Neural progenitor cell (in vitro differentiated cells): ENCODE measurements around the gene ETV2. TPM values are rescaled to one million over a fixed set of nuclear protein-coding genes. Genes with fewer than 3 reads are reported as not detected.

ENCODE experiments used
- DNase-seq: peaks from one replicate; pipeline ENCODE4 v3.0.0-alpha.2; 2016; ENCODE audit warnings: low spot score
- H2AFZ ChIP-seq: fragments of 200-600 bp; sonication (generic); replicated peaks from 2 replicates; pipeline ENCODE4 v1.6.1; 2016; ENCODE audit warnings: antibody characterized with exemption
- H3F3A ChIP-seq: fragments of 200-600 bp; sonication (generic); 2 replicates; pipeline ENCODE4 v1.6.1; 2016; ENCODE audit warnings: antibody characterized with exemption, low read depth
- H3K27ac ChIP-seq: fragments of 200-600 bp; sonication (generic); 2 replicates; pipeline ENCODE4 v1.5.1; 2016; ENCODE audit warnings: mild to moderate bottlenecking
- H3K27me3 ChIP-seq: fragments of 200-600 bp; sonication (generic); 2 replicates; pipeline ENCODE4 v1.6.1; 2016; ENCODE audit warnings: mild to moderate bottlenecking, moderate library complexity
- H3K36me3 ChIP-seq: fragments of 200-600 bp; sonication (generic); 2 replicates; pipeline ENCODE4 v1.5.1; 2016
- H3K4me1 ChIP-seq: fragments of 200-600 bp; sonication (generic); 2 replicates; pipeline ENCODE4 v1.6.1; 2016; ENCODE audit warnings: mixed run types
- H3K4me2 ChIP-seq: fragments of 200-600 bp; sonication (generic); 2 replicates; pipeline ENCODE4 v1.6.1; 2016
- H3K4me3 ChIP-seq: fragments of 200-600 bp; sonication (generic); 2 replicates; pipeline ENCODE4 v1.5.1; 2016
- H3K79me2 ChIP-seq: fragments of 200-600 bp; sonication (generic); 2 replicates; pipeline ENCODE4 v1.6.1; 2016; ENCODE audit warnings: low read depth
- H3K9ac ChIP-seq: fragments of 200-600 bp; sonication (generic); 2 replicates; pipeline ENCODE4 v1.6.1; 2016
- H3K9me3 ChIP-seq: fragments of 200-600 bp; sonication (generic); 2 replicates; pipeline ENCODE4 v1.5.1; 2016; ENCODE audit warnings: low read depth
- H4K20me1 ChIP-seq: fragments of 200-600 bp; sonication (generic); 2 replicates; pipeline ENCODE4 v1.6.1; 2016; ENCODE audit warnings: low read depth
- H3K27ac Mint-ChIP-seq: 3 replicates; pipeline ENCODE4 v1.8.0; 2021; ENCODE audit warnings: mixed read lengths
- H3K27me3 Mint-ChIP-seq: 2 replicates; pipeline ENCODE4 v1.8.0; 2022; ENCODE audit warnings: low read depth, mild to moderate bottlenecking, inconsistent platforms, moderate library complexity, mixed read lengths; ENCODE audit not compliant: insufficient read depth
- H3K36me3 Mint-ChIP-seq: 3 replicates; pipeline ENCODE4 v1.8.0; 2021; ENCODE audit warnings: mixed read lengths
- H3K4me1 Mint-ChIP-seq: 3 replicates; pipeline ENCODE4 v1.8.0; 2021; ENCODE audit warnings: mixed read lengths
- H3K4me3 Mint-ChIP-seq: 3 replicates; pipeline ENCODE4 v1.8.0; 2021; ENCODE audit warnings: mild to moderate bottlenecking, moderate library complexity, mixed read lengths
- H3K9me3 Mint-ChIP-seq: 3 replicates; pipeline ENCODE4 v1.8.0; 2020; ENCODE audit warnings: mixed read lengths
- EZH2 ChIP-seq: fragments of 200-600 bp; sonication (generic); IDR thresholded peaks from 2 replicates; pipeline ENCODE4 v1.6.1; 2017; ENCODE audit warnings: antibody characterized with exemption, mild to moderate bottlenecking, moderate library complexity
- EZH2phosphoT487 ChIP-seq: fragments of 200-600 bp; sonication (generic); IDR thresholded peaks from 2 replicates; pipeline ENCODE4 v1.6.1; 2017; ENCODE audit warnings: antibody characterized with exemption
- total RNA-seq: library from RNA; depleted of rRNA; stranded (reverse); fragments of >200 nt; gene quantifications from 2 replicates; pipeline ENCODE4 v1.2.3, GENCODE V29; 2015; ENCODE audit warnings: low replicate concordance
- TF ChIP-seq, protein P1 (sequence below): fragments of 200-600 bp; sonication (generic); IDR thresholded peaks from 2 replicates; pipeline ENCODE4 v1.5.1; 2017; ENCODE audit warnings: antibody characterized with exemption, mild to moderate bottlenecking

Gene ETV2
- total RNA-seq, 1 donor from 2014 or later = not detected

DNA sequence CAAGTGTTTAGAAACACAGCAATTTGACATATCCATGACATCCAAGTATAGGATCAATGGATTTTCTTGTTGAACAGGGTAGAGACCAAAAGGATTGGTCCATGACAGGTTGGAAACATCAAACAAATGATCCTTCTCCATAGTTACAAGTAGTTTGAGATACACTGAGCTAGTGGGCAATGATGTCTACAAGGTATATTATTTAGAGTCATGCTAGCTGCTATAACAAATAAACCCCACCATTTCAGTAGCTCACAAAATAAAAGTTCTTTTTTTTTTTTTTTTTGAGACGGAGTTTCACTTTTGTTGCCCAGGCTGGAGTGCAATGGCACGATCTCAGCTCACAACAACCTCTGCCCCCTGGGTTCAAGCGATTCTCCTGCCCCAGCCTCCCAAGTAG is 33.9 kb upstream of the ETV2 start:
- no peaks in the 10 kb centered on the region for H3K36me3 Mint-ChIP-seq
- Histone ChIP-seq H3K9me3 (no peaks in the 10 kb centered on the region), H3K4me2 (no peak overlapping the region), H2AFZ (no peak overlapping the region), H4K20me1 (no peaks in the 10 kb centered on the region), H3K9ac (no peak overlapping the region), H3K4me3 (no peak overlapping the region), H3K79me2 (no peaks in the 10 kb centered on the region), H3K27ac (no peak overlapping the region), H3K36me3 (no peaks in the 10 kb centered on the region), H3K4me1 (no peaks in the 10 kb centered on the region), H3F3A (no peaks in the 10 kb centered on the region), H3K27me3 (peaks cover 6% of the 10 kb centered on the region)
- H3K27me3 Mint-ChIP-seq = peaks cover 15% of the 10 kb centered on the region
- no peak overlapping the region for H3K4me3 Mint-ChIP-seq
- no peak for TF ChIP-seq EZH2phosphoT487
- no peak for TF ChIP-seq EZH2
- TF ChIP-seq, protein P1, sequence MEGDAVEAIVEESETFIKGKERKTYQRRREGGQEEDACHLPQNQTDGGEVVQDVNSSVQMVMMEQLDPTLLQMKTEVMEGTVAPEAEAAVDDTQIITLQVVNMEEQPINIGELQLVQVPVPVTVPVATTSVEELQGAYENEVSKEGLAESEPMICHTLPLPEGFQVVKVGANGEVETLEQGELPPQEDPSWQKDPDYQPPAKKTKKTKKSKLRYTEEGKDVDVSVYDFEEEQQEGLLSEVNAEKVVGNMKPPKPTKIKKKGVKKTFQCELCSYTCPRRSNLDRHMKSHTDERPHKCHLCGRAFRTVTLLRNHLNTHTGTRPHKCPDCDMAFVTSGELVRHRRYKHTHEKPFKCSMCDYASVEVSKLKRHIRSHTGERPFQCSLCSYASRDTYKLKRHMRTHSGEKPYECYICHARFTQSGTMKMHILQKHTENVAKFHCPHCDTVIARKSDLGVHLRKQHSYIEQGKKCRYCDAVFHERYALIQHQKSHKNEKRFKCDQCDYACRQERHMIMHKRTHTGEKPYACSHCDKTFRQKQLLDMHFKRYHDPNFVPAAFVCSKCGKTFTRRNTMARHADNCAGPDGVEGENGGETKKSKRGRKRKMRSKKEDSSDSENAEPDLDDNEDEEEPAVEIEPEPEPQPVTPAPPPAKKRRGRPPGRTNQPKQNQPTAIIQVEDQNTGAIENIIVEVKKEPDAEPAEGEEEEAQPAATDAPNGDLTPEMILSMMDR = no peak
- H3K9me3 Mint-ChIP-seq = peaks cover 19% of the 10 kb centered on the region
- no peak overlapping the region for H3K27ac Mint-ChIP-seq
- no peak for DNase-seq
- no peaks in the 10 kb centered on the region for H3K4me1 Mint-ChIP-seq

DNA sequence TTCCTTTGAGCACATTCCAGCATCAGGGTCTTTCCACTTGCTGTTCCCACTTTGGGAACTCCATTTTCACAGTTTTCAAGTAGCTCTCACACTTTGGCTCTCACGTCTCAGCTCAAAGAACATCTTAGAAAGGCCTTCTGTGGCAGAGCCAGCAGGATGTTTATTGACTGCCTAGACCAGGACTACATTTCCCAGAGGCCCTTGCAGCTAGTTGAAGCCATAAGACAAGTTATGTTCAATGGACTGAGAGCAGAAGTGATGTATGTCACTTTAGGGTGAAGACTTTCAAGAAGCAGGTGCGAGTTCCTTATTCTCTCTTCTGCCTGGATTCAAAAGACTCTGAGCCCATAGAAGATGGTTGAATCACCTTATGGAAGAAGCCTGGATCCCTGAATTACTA is 33.3 kb upstream of the ETV2 start:
- peaks cover 6% of the 10 kb centered on the region for H3K27me3 ChIP-seq
- Mint-ChIP-seq H3K4me3 (no peak overlapping the region), H3K27ac (no peak overlapping the region), H3K4me1 (no peaks in the 10 kb centered on the region), H3K27me3 (peaks cover 12% of the 10 kb centered on the region), H3K9me3 (peaks cover 19% of the 10 kb centered on the region), H3K36me3 (no peaks in the 10 kb centered on the region)
- no peaks in the 10 kb centered on the region for H3K9me3 ChIP-seq
- no peak overlapping the region for H3K27ac ChIP-seq
- TF ChIP-seq EZH2phosphoT487 (no peak), EZH2 (no peak)
- TF ChIP-seq, protein P1 = no peak
- H4K20me1 ChIP-seq = no peaks in the 10 kb centered on the region
- no peak overlapping the region for H3K4me3 ChIP-seq
- no peak overlapping the region for H3K9ac ChIP-seq
- no peaks in the 10 kb centered on the region for H3K36me3 ChIP-seq
- no peak overlapping the region for H3K4me2 ChIP-seq
- no peak overlapping the region for H2AFZ ChIP-seq
- no peak for DNase-seq
- no peaks in the 10 kb centered on the region for H3F3A ChIP-seq
- H3K4me1 ChIP-seq = no peaks in the 10 kb centered on the region
- H3K79me2 ChIP-seq = peaks cover 5% of the 10 kb centered on the region

DNA sequence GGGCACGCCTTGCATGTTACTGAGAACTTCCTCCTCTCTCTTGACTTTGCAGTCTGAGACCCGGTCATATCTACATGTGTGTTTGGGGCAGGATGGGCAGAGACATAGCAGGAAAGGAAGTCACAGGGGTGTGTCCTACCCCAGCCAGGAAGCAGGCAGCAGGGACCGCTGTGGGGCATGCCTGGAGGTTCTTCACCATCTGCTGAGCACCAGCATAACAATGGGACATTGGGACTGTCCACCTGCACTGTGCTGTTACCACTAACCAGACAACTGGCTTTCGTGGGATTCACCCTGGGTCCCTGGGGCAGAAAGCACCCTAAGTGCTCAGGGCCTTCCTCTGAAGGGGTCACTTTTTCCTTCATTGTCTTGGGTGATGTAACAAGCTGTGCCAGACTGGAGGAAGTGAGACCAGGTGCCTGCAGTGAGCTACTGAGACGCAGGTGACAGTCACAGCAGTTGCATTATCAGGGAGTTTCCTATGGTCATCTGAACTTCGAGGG is 31.6 kb upstream of the ETV2 start:
- Histone ChIP-seq H3K4me3 (no peak overlapping the region), H2AFZ (no peak overlapping the region), H3K9ac (no peak overlapping the region), H3F3A (no peaks in the 10 kb centered on the region), H3K4me1 (no peaks in the 10 kb centered on the region), H3K4me2 (no peak overlapping the region), H3K9me3 (no peaks in the 10 kb centered on the region), H3K79me2 (peaks cover 7% of the 10 kb centered on the region), H4K20me1 (no peaks in the 10 kb centered on the region), H3K27me3 (peaks cover 6% of the 10 kb centered on the region), H3K36me3 (no peaks in the 10 kb centered on the region), H3K27ac (no peak overlapping the region)
- DNase-seq = no peak
- TF ChIP-seq EZH2phosphoT487 = no peak
- TF ChIP-seq EZH2 = no peak
- TF ChIP-seq, protein P1 = no peak
- H3K4me3 Mint-ChIP-seq = no peak overlapping the region
- no peak overlapping the region for H3K27ac Mint-ChIP-seq
- no peaks in the 10 kb centered on the region for H3K4me1 Mint-ChIP-seq
- peaks cover 14% of the 10 kb centered on the region for H3K9me3 Mint-ChIP-seq
- peaks cover 12% of the 10 kb centered on the region for H3K27me3 Mint-ChIP-seq
- no peaks in the 10 kb centered on the region for H3K36me3 Mint-ChIP-seq
